OCI-LY7 (cell line): Measurements from ENCODE around the gene ROR2.

ENCODE experiments used
- EZH2phosphoT487 ChIP-seq: fragments of 200-600 bp; sonication (generic); IDR thresholded peaks from 2 replicates; pipeline ENCODE4 v1.6.1; 2018; ENCODE audit warnings: low read depth, borderline replicate concordance, mild to moderate bottlenecking, mixed run types, antibody characterized with exemption, low read length, moderate library complexity, mixed read lengths
- TF ChIP-seq, protein P1 (sequence below): fragments of 200-600 bp; sonication (generic); conservative IDR thresholded peaks from 2 replicates; pipeline ENCODE4 v1.5.1; 2014; ENCODE audit warnings: mild to moderate bottlenecking, antibody characterized with exemption, low read length, moderate library complexity, mixed read lengths

DNA sequence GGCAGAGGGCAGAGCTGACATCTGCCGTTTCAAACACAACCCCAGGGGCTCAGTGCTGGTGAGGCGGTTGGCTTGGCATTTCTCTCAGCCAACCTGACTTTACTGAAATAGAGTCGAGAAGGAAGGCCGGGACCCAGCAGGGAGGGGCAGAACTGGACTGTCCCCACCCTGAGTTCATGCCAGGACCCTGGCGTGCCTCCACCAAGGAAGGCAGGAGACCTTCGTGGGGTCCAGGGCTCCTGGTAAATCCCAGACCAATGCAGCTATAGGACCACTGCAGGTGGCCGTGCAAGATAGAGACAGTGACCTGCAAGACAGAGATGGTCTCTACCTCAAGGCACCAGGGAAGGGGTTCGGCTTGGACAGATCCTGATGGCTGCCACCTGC lies 132.9 kb downstream of the ROR2 start:
- TF ChIP-seq, protein P1, sequence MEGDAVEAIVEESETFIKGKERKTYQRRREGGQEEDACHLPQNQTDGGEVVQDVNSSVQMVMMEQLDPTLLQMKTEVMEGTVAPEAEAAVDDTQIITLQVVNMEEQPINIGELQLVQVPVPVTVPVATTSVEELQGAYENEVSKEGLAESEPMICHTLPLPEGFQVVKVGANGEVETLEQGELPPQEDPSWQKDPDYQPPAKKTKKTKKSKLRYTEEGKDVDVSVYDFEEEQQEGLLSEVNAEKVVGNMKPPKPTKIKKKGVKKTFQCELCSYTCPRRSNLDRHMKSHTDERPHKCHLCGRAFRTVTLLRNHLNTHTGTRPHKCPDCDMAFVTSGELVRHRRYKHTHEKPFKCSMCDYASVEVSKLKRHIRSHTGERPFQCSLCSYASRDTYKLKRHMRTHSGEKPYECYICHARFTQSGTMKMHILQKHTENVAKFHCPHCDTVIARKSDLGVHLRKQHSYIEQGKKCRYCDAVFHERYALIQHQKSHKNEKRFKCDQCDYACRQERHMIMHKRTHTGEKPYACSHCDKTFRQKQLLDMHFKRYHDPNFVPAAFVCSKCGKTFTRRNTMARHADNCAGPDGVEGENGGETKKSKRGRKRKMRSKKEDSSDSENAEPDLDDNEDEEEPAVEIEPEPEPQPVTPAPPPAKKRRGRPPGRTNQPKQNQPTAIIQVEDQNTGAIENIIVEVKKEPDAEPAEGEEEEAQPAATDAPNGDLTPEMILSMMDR = no peak
- TF ChIP-seq EZH2phosphoT487 = no peak
